Panc1 (cell line): ENCODE data around the gene GMDS. TPM values are rescaled to one million over a fixed set of nuclear protein-coding genes. Genes with fewer than 3 reads are reported as not detected.

Experiments
- ATAC-seq: fragments of 200-7000 bp; cut with Tn5 transposase; 2 replicates; pipeline ENCODE4 v1.9.1; 2020; ENCODE audit warnings: mild to moderate bottlenecking, moderate library complexity
- BruUV-seq: library from RNA; stranded (reverse); fragments of 400-500 nt; replicated peaks from 2 replicates; lab custom pipeline; 2021; lab: Mats Ljungman, UMichigan
- CTCF ChIA-PET: fragments of 300-600 bp; sonication (Branson Sonifier 250); formaldehyde crosslinking; loops from one replicate; lab custom pipeline; 2022; ENCODE audit warnings: antibody characterized with exemption; lab: Charles Lee
- POLR2A ChIA-PET: fragments of 300-600 bp; sonication (Branson Sonifier 250); formaldehyde crosslinking; loops from one replicate; lab custom pipeline; 2022; ENCODE audit warnings: antibody characterized with exemption; lab: Charles Lee
- DNase-seq: peaks from one replicate; pipeline ENCODE4 v3.0.0-alpha.2; 2010; ENCODE audit warnings: low read depth, low spot score
- H3K27ac ChIP-seq: 2 replicates; pipeline ENCODE4 v1.5.1; 2011; ENCODE audit warnings: mild to moderate bottlenecking, low read length, inconsistent platforms
- H3K27me3 ChIP-seq: fragments of 200-500 bp; sonication (Bioruptor generic); 2 replicates; pipeline ENCODE4 v1.6.0; 2014; ENCODE audit warnings: low read length, inconsistent platforms; ENCODE audit not compliant: control insufficient read depth, insufficient read depth
- H3K36me3 ChIP-seq: fragments of 200-500 bp; sonication (Bioruptor generic); 2 replicates; pipeline ENCODE4 v1.5.1; 2014; ENCODE audit warnings: inconsistent platforms, mild to moderate bottlenecking, low read length, moderate library complexity; ENCODE audit not compliant: control insufficient read depth, insufficient read depth
- H3K4me1 ChIP-seq: 2 replicates; pipeline ENCODE4 v1.5.1; 2011; ENCODE audit warnings: inconsistent platforms, mild to moderate bottlenecking, low read length, moderate library complexity; ENCODE audit not compliant: control insufficient read depth, insufficient read depth
- H3K4me3 ChIP-seq, 2 experiments: 2 replicates each; pipeline ENCODE4 v1.5.1; 2011 to 2012; ENCODE audit warnings: low read depth in 2 of 2, low read length in 2 of 2, mild to moderate bottlenecking in 2 of 2, inconsistent platforms in 1 of 2, moderate library complexity in 1 of 2
- H3K9me3 ChIP-seq: fragments of 200-500 bp; sonication (Bioruptor generic); 2 replicates; pipeline ENCODE4 v1.5.1; 2014; ENCODE audit warnings: low read depth, mild to moderate bottlenecking, inconsistent platforms, low read length, moderate library complexity; ENCODE audit not compliant: control insufficient read depth, insufficient read depth
- POLR2AphosphoS5 ChIP-seq: IDR thresholded peaks from 2 replicates; pipeline ENCODE4 v1.6.1; 2012; ENCODE audit warnings: mild to moderate bottlenecking, low read depth, low read length, moderate library complexity
- SIN3A ChIP-seq: IDR thresholded peaks from 2 replicates; pipeline ENCODE4 v1.6.1; 2012; ENCODE audit warnings: low read depth, mild to moderate bottlenecking, low read length, moderate library complexity, borderline replicate concordance; ENCODE audit not compliant: insufficient read depth
- TCF7L2 ChIP-seq: IDR thresholded peaks from 2 replicates; pipeline ENCODE4 v1.6.1; 2011; ENCODE audit warnings: mild to moderate bottlenecking, low read depth, low read length, inconsistent platforms
- in situ Hi-C: cut with HindIII; loops from 2 replicates; pipeline ENCODE4 v1.10.0; 2016; ENCODE audit warnings: low sequenced_read_pairs, low pct_unique_long_range_greater_than_20kb
- intact Hi-C: fragments of 100-400 bp; cut with micrococcal nuclease; formaldehyde crosslinking; loops from one replicate; pipeline ENCODE4 v1.10.0; 2022; ENCODE audit not compliant: unreplicated experiment
- total RNA-seq: library from RNA; stranded (reverse); gene quantifications from one replicate; pipeline ENCODE4 v1.2.1, GENCODE V29; 2021; ENCODE audit not compliant: unreplicated experiment
- TF ChIP-seq, protein P1 (sequence below), 2 experiments: IDR thresholded peaks; 2 replicates each; pipeline ENCODE4 v1.6.1; 2011 to 2012; ENCODE audit warnings: low read depth in 2 of 2, control low read depth in 1 of 2, low read length in 1 of 2, mild to moderate bottlenecking in 1 of 2, moderate library complexity in 1 of 2; ENCODE audit not compliant: insufficient read depth in 1 of 2
- TF ChIP-seq, protein P2 (sequence below): fragments of 450-650 bp; IDR thresholded peaks from 2 replicates; pipeline ENCODE4 v1.5.1; 2017; ENCODE audit warnings: mild to moderate bottlenecking

GMDS gene
- total RNA-seq, 1 experiment from 2014 or later = 9.8 TPM

DNA sequence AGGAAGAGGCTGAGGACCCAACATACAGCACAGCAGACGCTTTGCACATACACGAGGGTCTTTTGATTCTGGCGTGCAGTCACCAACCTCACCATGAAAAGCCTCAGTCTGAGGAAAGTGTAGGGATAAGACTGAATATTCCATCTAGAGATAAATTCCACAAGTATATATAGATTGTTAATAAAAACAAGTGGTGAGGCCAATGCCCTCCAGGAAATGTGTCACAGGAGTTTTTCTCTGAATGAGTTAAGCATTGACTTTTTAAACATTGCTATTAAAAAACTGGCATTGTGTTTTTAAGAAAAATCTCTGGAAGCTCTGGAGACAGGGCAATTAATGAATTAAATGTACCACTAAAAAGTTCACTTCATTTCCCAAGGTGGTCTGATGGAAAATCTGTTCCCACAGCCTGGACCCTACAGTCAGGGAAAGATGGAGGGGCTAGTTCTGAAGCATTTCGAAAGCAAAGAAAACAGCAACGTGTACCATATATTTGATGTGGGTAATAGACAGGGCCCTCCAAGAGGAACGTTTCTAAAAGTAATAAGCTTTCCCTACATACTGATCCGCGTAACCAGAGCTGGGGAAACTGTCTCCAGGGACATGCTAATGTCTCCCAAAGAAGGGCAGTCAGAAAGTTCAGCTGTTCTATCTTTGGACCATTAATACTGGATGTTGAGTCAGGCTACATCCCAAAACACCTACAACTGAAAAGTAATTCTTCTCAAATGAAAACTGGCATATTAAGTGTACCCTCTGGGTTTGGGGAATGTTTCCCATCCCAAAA is 334.6 kb downstream of the GMDS start:
- Histone ChIP-seq H3K4me3 (no peak overlapping the region), H3K36me3 (no peaks in the 10 kb centered on the region), H3K9me3 (no peaks in the 10 kb centered on the region), H3K27me3 (no peaks in the 10 kb centered on the region), H3K27ac (no peak overlapping the region), H3K4me1 (no peaks in the 10 kb centered on the region)
- POLR2A ChIA-PET = no interaction called here
- DNase-seq (no peak), ATAC-seq (no peak)
- intact Hi-C loops (no loop called here), in situ Hi-C loops (no loop called here)
- TF ChIP-seq, protein P1, sequence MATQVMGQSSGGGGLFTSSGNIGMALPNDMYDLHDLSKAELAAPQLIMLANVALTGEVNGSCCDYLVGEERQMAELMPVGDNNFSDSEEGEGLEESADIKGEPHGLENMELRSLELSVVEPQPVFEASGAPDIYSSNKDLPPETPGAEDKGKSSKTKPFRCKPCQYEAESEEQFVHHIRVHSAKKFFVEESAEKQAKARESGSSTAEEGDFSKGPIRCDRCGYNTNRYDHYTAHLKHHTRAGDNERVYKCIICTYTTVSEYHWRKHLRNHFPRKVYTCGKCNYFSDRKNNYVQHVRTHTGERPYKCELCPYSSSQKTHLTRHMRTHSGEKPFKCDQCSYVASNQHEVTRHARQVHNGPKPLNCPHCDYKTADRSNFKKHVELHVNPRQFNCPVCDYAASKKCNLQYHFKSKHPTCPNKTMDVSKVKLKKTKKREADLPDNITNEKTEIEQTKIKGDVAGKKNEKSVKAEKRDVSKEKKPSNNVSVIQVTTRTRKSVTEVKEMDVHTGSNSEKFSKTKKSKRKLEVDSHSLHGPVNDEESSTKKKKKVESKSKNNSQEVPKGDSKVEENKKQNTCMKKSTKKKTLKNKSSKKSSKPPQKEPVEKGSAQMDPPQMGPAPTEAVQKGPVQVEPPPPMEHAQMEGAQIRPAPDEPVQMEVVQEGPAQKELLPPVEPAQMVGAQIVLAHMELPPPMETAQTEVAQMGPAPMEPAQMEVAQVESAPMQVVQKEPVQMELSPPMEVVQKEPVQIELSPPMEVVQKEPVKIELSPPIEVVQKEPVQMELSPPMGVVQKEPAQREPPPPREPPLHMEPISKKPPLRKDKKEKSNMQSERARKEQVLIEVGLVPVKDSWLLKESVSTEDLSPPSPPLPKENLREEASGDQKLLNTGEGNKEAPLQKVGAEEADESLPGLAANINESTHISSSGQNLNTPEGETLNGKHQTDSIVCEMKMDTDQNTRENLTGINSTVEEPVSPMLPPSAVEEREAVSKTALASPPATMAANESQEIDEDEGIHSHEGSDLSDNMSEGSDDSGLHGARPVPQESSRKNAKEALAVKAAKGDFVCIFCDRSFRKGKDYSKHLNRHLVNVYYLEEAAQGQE (IDR thresholded peaks at IDR 0.05; ENCODE audit: insufficient read depth in 1 of 2, low read depth in 2 of 2, low read length in 1 of 2) = no peak
- TF ChIP-seq, protein P2, sequence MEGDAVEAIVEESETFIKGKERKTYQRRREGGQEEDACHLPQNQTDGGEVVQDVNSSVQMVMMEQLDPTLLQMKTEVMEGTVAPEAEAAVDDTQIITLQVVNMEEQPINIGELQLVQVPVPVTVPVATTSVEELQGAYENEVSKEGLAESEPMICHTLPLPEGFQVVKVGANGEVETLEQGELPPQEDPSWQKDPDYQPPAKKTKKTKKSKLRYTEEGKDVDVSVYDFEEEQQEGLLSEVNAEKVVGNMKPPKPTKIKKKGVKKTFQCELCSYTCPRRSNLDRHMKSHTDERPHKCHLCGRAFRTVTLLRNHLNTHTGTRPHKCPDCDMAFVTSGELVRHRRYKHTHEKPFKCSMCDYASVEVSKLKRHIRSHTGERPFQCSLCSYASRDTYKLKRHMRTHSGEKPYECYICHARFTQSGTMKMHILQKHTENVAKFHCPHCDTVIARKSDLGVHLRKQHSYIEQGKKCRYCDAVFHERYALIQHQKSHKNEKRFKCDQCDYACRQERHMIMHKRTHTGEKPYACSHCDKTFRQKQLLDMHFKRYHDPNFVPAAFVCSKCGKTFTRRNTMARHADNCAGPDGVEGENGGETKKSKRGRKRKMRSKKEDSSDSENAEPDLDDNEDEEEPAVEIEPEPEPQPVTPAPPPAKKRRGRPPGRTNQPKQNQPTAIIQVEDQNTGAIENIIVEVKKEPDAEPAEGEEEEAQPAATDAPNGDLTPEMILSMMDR = no peak
- CTCF ChIA-PET = no interaction called here
- no TSS peak for BruUV-seq

DNA sequence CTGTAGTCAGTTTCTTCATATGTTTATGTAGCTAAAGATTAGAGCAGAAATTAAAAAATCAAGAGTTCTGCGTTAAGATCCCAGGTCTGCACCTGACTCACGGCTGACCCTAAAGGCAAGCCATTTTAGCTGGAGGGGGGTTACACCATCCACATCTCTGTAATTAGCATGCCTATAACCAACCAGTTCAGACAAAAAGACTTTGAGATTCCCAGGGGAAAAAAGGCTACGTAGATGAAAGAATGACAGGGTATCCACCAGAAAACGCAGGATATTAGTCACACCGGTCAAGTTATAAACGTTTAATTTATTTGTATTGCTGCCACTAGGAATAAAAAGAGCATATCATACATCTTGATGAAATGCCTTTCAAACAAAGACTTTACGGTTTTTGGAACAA is 336.6 kb downstream of the GMDS start:
- H3K4me3 ChIP-seq = no peak overlapping the region
- TF ChIP-seq TCF7L2 = no peak
- no peak for TF ChIP-seq POLR2AphosphoS5
- TF ChIP-seq, protein P1 (IDR thresholded peaks at IDR 0.05; ENCODE audit: insufficient read depth in 1 of 2, low read depth in 2 of 2, low read length in 1 of 2) = no peak
- TF ChIP-seq, protein P2 = no peak
- TF ChIP-seq SIN3A = no peak
- ChIA-PET CTCF (no interaction called here), POLR2A (no interaction called here)
- no peak for DNase-seq
- H3K36me3 ChIP-seq = no peaks in the 10 kb centered on the region
- intact Hi-C loops = no loop called here
- no peaks in the 10 kb centered on the region for H3K4me1 ChIP-seq
- no peak overlapping the region for H3K27ac ChIP-seq
- no TSS peak for BruUV-seq
- H3K27me3 ChIP-seq = no peaks in the 10 kb centered on the region
- in situ Hi-C loops = no loop called here
- H3K9me3 ChIP-seq = no peaks in the 10 kb centered on the region
- no peak for ATAC-seq
